ENCODE results near the gene ETNK2. TPM values are rescaled to one million over a fixed set of nuclear protein-coding genes. Genes with fewer than 3 reads are reported as not detected.

The ETNK2 gene
- total RNA-seq, 1 experiment from 2014 or later: not detected

- no peaks in the 10 kb centered on the region for H3K79me2 ChIP-seq (ENCODE audit: low read length)
- no peaks in the 10 kb centered on the region for H3K9me3 ChIP-seq (ENCODE audit: low read length)
- no peaks in the 10 kb centered on the region for H3K9me2 ChIP-seq (replicated peaks; ENCODE audit: insufficient read depth, low read length)
- H3K27me3 ChIP-seq (ENCODE audit: low read length): no peaks in the 10 kb centered on the region
- H2AFZ ChIP-seq (ENCODE audit: low read length): no peak overlapping the region
- H3K36me3 ChIP-seq (ENCODE audit: insufficient read depth, low read length): no peaks in the 10 kb centered on the region
- no peaks in the 10 kb centered on the region for H3K4me1 ChIP-seq (ENCODE audit: low read length)
- no peak for DNase-seq
- no peak overlapping the region for H3K4me3 ChIP-seq (ENCODE audit: low read length)
- H3K9ac ChIP-seq (ENCODE audit: low read length): no peak overlapping the region
- H4K20me1 ChIP-seq (ENCODE audit: insufficient read depth, low read depth, low read length): no peaks in the 10 kb centered on the region
- H3K4me2 ChIP-seq (ENCODE audit: low read depth, low read length, poor library complexity, severe bottlenecking): no peak overlapping the region
- H3K27ac ChIP-seq (ENCODE audit: low read length): no peak overlapping the region
Observed at GRCh38 chr1:204089044-204089751, 62.6 kb downstream of the ETNK2 start.

- no peak overlapping the region for H3K27ac ChIP-seq (ENCODE audit: low read length)
- H3K9me2 ChIP-seq (replicated peaks; ENCODE audit: insufficient read depth, low read length): no peaks in the 10 kb centered on the region
- no peaks in the 10 kb centered on the region for H3K27me3 ChIP-seq (ENCODE audit: low read length)
- H2AFZ ChIP-seq (ENCODE audit: low read length): no peak overlapping the region
- no peaks in the 10 kb centered on the region for H3K36me3 ChIP-seq (ENCODE audit: insufficient read depth, low read length)
- no peaks in the 10 kb centered on the region for H4K20me1 ChIP-seq (ENCODE audit: insufficient read depth, low read depth, low read length)
- H3K4me2 ChIP-seq (ENCODE audit: low read depth, low read length, poor library complexity, severe bottlenecking): no peak overlapping the region
- H3K4me3 ChIP-seq (ENCODE audit: low read length): no peak overlapping the region
- H3K79me2 ChIP-seq (ENCODE audit: low read length): no peaks in the 10 kb centered on the region
- H3K4me1 ChIP-seq (ENCODE audit: low read length): no peaks in the 10 kb centered on the region
- H3K9me3 ChIP-seq (ENCODE audit: low read length): no peaks in the 10 kb centered on the region
- no peak overlapping the region for H3K9ac ChIP-seq (ENCODE audit: low read length)
- DNase-seq: no peak
Observed at GRCh38 chr1:204088596-204088995, 63.2 kb downstream of the ETNK2 start.

GRCh38 chr1:204087893-204088528 lies 63.8 kb downstream of the ETNK2 start:
- H3K27ac ChIP-seq (ENCODE audit: low read length): no peak overlapping the region
- H3K9me2 ChIP-seq (replicated peaks; ENCODE audit: insufficient read depth, low read length): no peaks in the 10 kb centered on the region
- no peaks in the 10 kb centered on the region for H3K9me3 ChIP-seq (ENCODE audit: low read length)
- H3K79me2 ChIP-seq (ENCODE audit: low read length): no peaks in the 10 kb centered on the region
- H4K20me1 ChIP-seq (ENCODE audit: insufficient read depth, low read depth, low read length): no peaks in the 10 kb centered on the region
- no peaks in the 10 kb centered on the region for H3K4me1 ChIP-seq (ENCODE audit: low read length)
- DNase-seq: no peak
- no peaks in the 10 kb centered on the region for H3K27me3 ChIP-seq (ENCODE audit: low read length)
- no peak overlapping the region for H3K9ac ChIP-seq (ENCODE audit: low read length)
- H2AFZ ChIP-seq (ENCODE audit: low read length): no peak overlapping the region
- H3K4me2 ChIP-seq (ENCODE audit: low read depth, low read length, poor library complexity, severe bottlenecking): no peak overlapping the region
- H3K36me3 ChIP-seq (ENCODE audit: insufficient read depth, low read length): no peaks in the 10 kb centered on the region
- H3K4me3 ChIP-seq (ENCODE audit: low read length): no peak overlapping the region

- Histone ChIP-seq H3K27me3 (ENCODE audit: low read length) (no peaks in the 10 kb centered on the region), H2AFZ (ENCODE audit: low read length) (no peak overlapping the region), H3K79me2 (ENCODE audit: low read length) (no peaks in the 10 kb centered on the region), H3K9me2 (replicated peaks; ENCODE audit: insufficient read depth, low read length) (no peaks in the 10 kb centered on the region), H3K9me3 (ENCODE audit: low read length) (no peaks in the 10 kb centered on the region), H4K20me1 (ENCODE audit: insufficient read depth, low read depth, low read length) (no peaks in the 10 kb centered on the region), H3K27ac (ENCODE audit: low read length) (no peak overlapping the region), H3K36me3 (ENCODE audit: insufficient read depth, low read length) (no peaks in the 10 kb centered on the region), H3K4me1 (ENCODE audit: low read length) (no peaks in the 10 kb centered on the region), H3K4me3 (ENCODE audit: low read length) (no peak overlapping the region), H3K4me2 (ENCODE audit: low read depth, low read length, poor library complexity, severe bottlenecking) (no peak overlapping the region), H3K9ac (ENCODE audit: low read length) (no peak overlapping the region)
- DNase-seq: no peak
Observed at GRCh38 chr1:204087181-204087892, 64.5 kb downstream of the ETNK2 start.

GRCh38 chr1:204085876-204086275 lies 66.0 kb downstream of the ETNK2 start:
- Histone ChIP-seq H3K9me3 (ENCODE audit: low read length) (no peaks in the 10 kb centered on the region), H3K79me2 (ENCODE audit: low read length) (no peaks in the 10 kb centered on the region), H3K4me2 (ENCODE audit: low read depth, low read length, poor library complexity, severe bottlenecking) (no peak overlapping the region), H3K27me3 (ENCODE audit: low read length) (no peaks in the 10 kb centered on the region), H4K20me1 (ENCODE audit: insufficient read depth, low read depth, low read length) (no peaks in the 10 kb centered on the region), H3K4me3 (ENCODE audit: low read length) (no peak overlapping the region), H3K27ac (ENCODE audit: low read length) (no peak overlapping the region), H3K36me3 (ENCODE audit: insufficient read depth, low read length) (no peaks in the 10 kb centered on the region), H2AFZ (ENCODE audit: low read length) (no peak overlapping the region), H3K9me2 (replicated peaks; ENCODE audit: insufficient read depth, low read length) (no peaks in the 10 kb centered on the region), H3K4me1 (ENCODE audit: low read length) (no peaks in the 10 kb centered on the region), H3K9ac (ENCODE audit: low read length) (no peak overlapping the region)
- DNase-seq: no peak

GRCh38 chr1:204084247-204084772 lies 67.5 kb downstream of the ETNK2 start:
- H3K79me2 ChIP-seq (ENCODE audit: low read length): no peaks in the 10 kb centered on the region
- no peak overlapping the region for H2AFZ ChIP-seq (ENCODE audit: low read length)
- H3K4me2 ChIP-seq (ENCODE audit: low read depth, low read length, poor library complexity, severe bottlenecking): no peak overlapping the region
- H3K9me2 ChIP-seq (replicated peaks; ENCODE audit: insufficient read depth, low read length): no peaks in the 10 kb centered on the region
- no peak overlapping the region for H3K27ac ChIP-seq (ENCODE audit: low read length)
- no peak overlapping the region for H3K4me3 ChIP-seq (ENCODE audit: low read length)
- H3K36me3 ChIP-seq (ENCODE audit: insufficient read depth, low read length): no peaks in the 10 kb centered on the region
- no peaks in the 10 kb centered on the region for H3K27me3 ChIP-seq (ENCODE audit: low read length)
- DNase-seq: no peak
- no peaks in the 10 kb centered on the region for H4K20me1 ChIP-seq (ENCODE audit: insufficient read depth, low read depth, low read length)
- no peaks in the 10 kb centered on the region for H3K4me1 ChIP-seq (ENCODE audit: low read length)
- no peaks in the 10 kb centered on the region for H3K9me3 ChIP-seq (ENCODE audit: low read length)
- H3K9ac ChIP-seq (ENCODE audit: low read length): no peak overlapping the region

GRCh38 chr1:204083491-204083890 lies 68.4 kb downstream of the ETNK2 start:
- H3K4me1 ChIP-seq (ENCODE audit: low read length): no peaks in the 10 kb centered on the region
- no peaks in the 10 kb centered on the region for H3K79me2 ChIP-seq (ENCODE audit: low read length)
- H3K9ac ChIP-seq (ENCODE audit: low read length): no peak overlapping the region
- H3K4me2 ChIP-seq (ENCODE audit: low read depth, low read length, poor library complexity, severe bottlenecking): no peak overlapping the region
- H3K36me3 ChIP-seq (ENCODE audit: insufficient read depth, low read length): no peaks in the 10 kb centered on the region
- no peaks in the 10 kb centered on the region for H4K20me1 ChIP-seq (ENCODE audit: insufficient read depth, low read depth, low read length)
- H3K4me3 ChIP-seq (ENCODE audit: low read length): no peak overlapping the region
- no peak overlapping the region for H2AFZ ChIP-seq (ENCODE audit: low read length)
- DNase-seq: no peak
- no peak overlapping the region for H3K27ac ChIP-seq (ENCODE audit: low read length)
- no peaks in the 10 kb centered on the region for H3K9me3 ChIP-seq (ENCODE audit: low read length)
- no peaks in the 10 kb centered on the region for H3K9me2 ChIP-seq (replicated peaks; ENCODE audit: insufficient read depth, low read length)
- H3K27me3 ChIP-seq (ENCODE audit: low read length): no peaks in the 10 kb centered on the region

GRCh38 chr1:204081791-204082513 lies 69.9 kb downstream of the ETNK2 start:
- no peak overlapping the region for H3K4me2 ChIP-seq (ENCODE audit: low read depth, low read length, poor library complexity, severe bottlenecking)
- H2AFZ ChIP-seq (ENCODE audit: low read length): no peak overlapping the region
- H3K27ac ChIP-seq (ENCODE audit: low read length): no peak overlapping the region
- H4K20me1 ChIP-seq (ENCODE audit: insufficient read depth, low read depth, low read length): no peaks in the 10 kb centered on the region
- H3K9me2 ChIP-seq (replicated peaks; ENCODE audit: insufficient read depth, low read length): no peaks in the 10 kb centered on the region
- no peak for DNase-seq
- no peaks in the 10 kb centered on the region for H3K79me2 ChIP-seq (ENCODE audit: low read length)
- no peak overlapping the region for H3K4me3 ChIP-seq (ENCODE audit: low read length)
- H3K9ac ChIP-seq (ENCODE audit: low read length): no peak overlapping the region
- no peaks in the 10 kb centered on the region for H3K27me3 ChIP-seq (ENCODE audit: low read length)
- H3K9me3 ChIP-seq (ENCODE audit: low read length): no peaks in the 10 kb centered on the region
- H3K4me1 ChIP-seq (ENCODE audit: low read length): no peaks in the 10 kb centered on the region
- no peaks in the 10 kb centered on the region for H3K36me3 ChIP-seq (ENCODE audit: insufficient read depth, low read length)
